Activated CD4-positive, alpha-beta T cell treated with anti-CD3 and anti-CD28 coated beads for 36 hours (primary cell): Measurements from ENCODE around the gene THAP6. TPM values are rescaled to one million over a fixed set of nuclear protein-coding genes. Genes with fewer than 3 reads are reported as not detected.

Experiments used
- ATAC-seq: fragments of 200-7000 bp; cut with Tn5 transposase; one replicate; pipeline ENCODE4 v1.10.0; 2021; ENCODE audit warnings: mild to moderate bottlenecking, moderate library complexity
- CTCF ChIA-PET: fragments of 350-600 bp; sonication (Branson Sonifier 250); formaldehyde crosslinking; loops from one replicate; lab custom pipeline; 2021; ENCODE audit warnings: antibody characterized with exemption; lab: Charles Lee
- POLR2A ChIA-PET: fragments of 350-600 bp; sonication (Branson Sonifier 250); formaldehyde crosslinking; loops from one replicate; lab custom pipeline; 2021; ENCODE audit warnings: antibody characterized with exemption, inconsistent platforms; lab: Charles Lee
- DNase-seq: peaks from one replicate; pipeline ENCODE4 v3.0.0-alpha.2; 2020
- H3K27ac Mint-ChIP-seq: one replicate; pipeline ENCODE4 v1.8.0; 2021; ENCODE audit warnings: mixed read lengths
- H3K27me3 Mint-ChIP-seq: one replicate; pipeline ENCODE4 v1.8.0; 2021; ENCODE audit warnings: mixed read lengths
- H3K36me3 Mint-ChIP-seq: one replicate; pipeline ENCODE4 v1.8.0; 2021; ENCODE audit warnings: low read depth, mixed read lengths
- H3K4me1 Mint-ChIP-seq: one replicate; pipeline ENCODE4 v1.8.0; 2021; ENCODE audit warnings: mixed read lengths
- H3K4me3 Mint-ChIP-seq: one replicate; pipeline ENCODE4 v1.8.0; 2021; ENCODE audit warnings: mild to moderate bottlenecking, moderate library complexity, mixed read lengths
- H3K9me3 Mint-ChIP-seq: one replicate; pipeline ENCODE4 v1.8.0; 2021; ENCODE audit warnings: low read depth, mixed read lengths
- intact Hi-C, 2 experiments: fragments of 100-400 bp; cut with DNase I in 1 of 2; cut with micrococcal nuclease in 1 of 2; formaldehyde crosslinking; loops; one replicate each; pipeline versions ENCODE4 v1.14.2 to v1.15.1; 2022 to 2024; cut with DNase I, micrococcal nuclease
- total RNA-seq, 2 experiments: library from RNA; stranded (reverse); gene quantifications; one replicate each; pipeline ENCODE4 v1.2.3, GENCODE V29; 2021

The THAP6 gene
- total RNA-seq, result 10 to 100 TPM; 18.4 TPM

GRCh38 chr4:75514131-75514948 is at the start of gene THAP6, which contains the start of gene RCHY1:
THAP6 (plus strand) TSS chr4:75514473; CDS start chr4:75515453, 980 bp downstream.
RCHY1 (minus strand) TSS chr4:75514403; CDS start chr4:75514286, 117 bp downstream.
- peak; percentile 93 for ATAC-seq
- ChIA-PET CTCF (interaction anchor here (0.5 to 3.0 kb wide), 8 partner anchors 12 to 210 kb away, joined by 3 to 17 read pairs (median 4); partner anchors contain the start of gene USO1), POLR2A (interaction anchor here (0.5 to 1.9 kb wide), 4 partner anchors 134 to 213 kb away, joined by 3 to 8 read pairs (median 4); partner anchors contain the start of gene USO1)
- Mint-ChIP-seq H3K27ac (peak within 1 kb of the TSS; percentile 95), H3K27me3 (no peaks in the 10 kb centered on the region), H3K4me3 (no peak within 1 kb of the TSS), H3K36me3 (peaks cover 33% of the 10 kb centered on the region), H3K9me3 (no peaks in the 10 kb centered on the region), H3K4me1 (peaks cover 39% of the 10 kb centered on the region)
- intact Hi-C loops, result loop anchor here (1.0 to 10.0 kb wide), 10 partner anchors 116 to 1640 kb away; partner anchors contain the start of genes G3BP2 (in 2 of the 2), NUP54 (in 2 of the 2), USO1 (in 2 of the 2) and CCNG2 (in 1 of the 2)
- DNase-seq, result peak; percentile 95

- ChIA-PET POLR2A (no interaction called here), CTCF (no interaction called here)
- H3K27ac Mint-ChIP-seq, result no peak overlapping the region
These were observed 44.4 kb upstream of the THAP6 start for GRCh38 chr4:75469896-75470295.

DNA sequence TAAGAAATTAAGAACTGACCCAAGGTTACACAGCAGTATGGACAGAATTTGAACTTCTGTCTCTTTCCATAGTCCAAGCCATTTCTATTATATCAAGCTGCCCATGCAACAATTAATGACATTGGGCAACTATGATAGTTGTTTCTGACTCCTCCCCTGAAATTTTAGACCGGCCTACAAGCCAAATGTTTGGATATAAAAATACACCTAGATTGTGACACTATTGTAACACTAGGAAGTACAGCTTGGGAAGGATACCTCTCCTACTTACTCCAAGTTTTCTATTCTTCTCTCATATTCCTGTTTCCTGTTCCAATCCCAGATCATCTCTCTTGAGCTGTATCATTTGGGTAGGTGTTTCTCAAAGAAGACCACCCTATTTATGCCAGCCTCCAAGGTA is 43.5 kb upstream of the THAP6 start:
- ChIA-PET CTCF (interaction anchor here (0.6 kb wide), 1 partner anchor 1291 kb away, joined by 3 read pairs; no protein-coding TSS in a partner anchor), POLR2A (no interaction called here)
- DNase-seq (no peak), ATAC-seq (no peak)
- Mint-ChIP-seq H3K36me3 (peaks cover 10% of the 10 kb centered on the region), H3K4me3 (no peak overlapping the region), H3K27me3 (no peaks in the 10 kb centered on the region), H3K27ac (no peak overlapping the region), H3K9me3 (no peaks in the 10 kb centered on the region), H3K4me1 (no peaks in the 10 kb centered on the region)
- intact Hi-C loops, result no loop called here

More at GRCh38 chr4:75469896-75470295, 44.4 kb upstream of the THAP6 start:
- intact Hi-C loops, result no loop called here
- H3K4me3 Mint-ChIP-seq, result no peak overlapping the region
- H3K36me3 Mint-ChIP-seq, result peaks cover 2% of the 10 kb centered on the region
- ATAC-seq (no peak), DNase-seq (no peak)
- no peaks in the 10 kb centered on the region for H3K9me3 Mint-ChIP-seq
- no peaks in the 10 kb centered on the region for H3K27me3 Mint-ChIP-seq
- H3K4me1 Mint-ChIP-seq, result no peaks in the 10 kb centered on the region

DNA sequence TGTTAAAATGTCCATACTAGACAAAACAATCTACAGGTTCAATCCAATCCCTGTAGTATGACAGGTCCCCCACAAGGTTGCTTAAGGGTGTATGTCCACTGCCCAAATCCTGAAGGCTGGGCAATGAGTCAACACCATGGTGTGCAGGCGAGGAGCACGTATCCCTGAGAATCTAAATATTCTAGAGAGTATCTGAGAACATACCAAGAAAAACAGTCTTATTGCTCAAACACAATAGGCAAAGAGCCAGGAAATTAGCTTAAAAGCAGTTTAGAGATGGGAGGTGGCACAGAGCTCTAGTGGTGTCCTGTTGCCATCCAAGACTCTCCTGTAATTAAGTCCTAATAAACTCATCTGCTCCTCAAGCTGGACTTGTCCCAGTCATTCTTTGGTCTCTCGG is 37.1 kb upstream of the THAP6 start:
- peaks cover 55% of the 10 kb centered on the region for H3K36me3 Mint-ChIP-seq
- POLR2A ChIA-PET, result no interaction called here

GRCh38 chr4:75484190-75484589 is 30.1 kb upstream of the THAP6 start:
- DNase-seq (no peak), ATAC-seq (no peak)
- ChIA-PET CTCF (interaction anchor here (1.0 to 1.7 kb wide), 2 partner anchors 11 to 17 kb away, joined by 3 read pairs; no protein-coding TSS in a partner anchor), POLR2A (interaction anchor here (0.6 kb wide), 1 partner anchor 687 kb away, joined by 3 read pairs; no protein-coding TSS in a partner anchor)
- Mint-ChIP-seq H3K4me3 (no peak overlapping the region), H3K9me3 (no peaks in the 10 kb centered on the region), H3K36me3 (peaks cover 44% of the 10 kb centered on the region), H3K4me1 (no peaks in the 10 kb centered on the region), H3K27me3 (no peaks in the 10 kb centered on the region), H3K27ac (no peak overlapping the region)
- intact Hi-C loops, result loop anchor here in 1 of 2 experiments (10.0 kb wide), 1 partner anchor 549 kb away; the partner anchor contains the start of gene PARM1

More for the DNA sequence above, 37.1 kb upstream of the THAP6 start:
- ATAC-seq (no peak), DNase-seq (no peak)
- H3K9me3 Mint-ChIP-seq, result peaks cover 3% of the 10 kb centered on the region
- no peaks in the 10 kb centered on the region for H3K4me1 Mint-ChIP-seq
- H3K4me3 Mint-ChIP-seq, result no peak overlapping the region
- intact Hi-C loops, result no loop called here
- CTCF ChIA-PET, result no interaction called here
- H3K27ac Mint-ChIP-seq, result no peak overlapping the region
- H3K27me3 Mint-ChIP-seq, result no peaks in the 10 kb centered on the region

GRCh38 chr4:75490155-75490554 is 24.1 kb upstream of the THAP6 start:
- intact Hi-C loops, result no loop called here
- Mint-ChIP-seq H3K4me3 (no peak overlapping the region), H3K36me3 (peaks cover 29% of the 10 kb centered on the region), H3K27ac (no peak overlapping the region), H3K27me3 (no peaks in the 10 kb centered on the region), H3K9me3 (no peaks in the 10 kb centered on the region), H3K4me1 (peaks cover 4% of the 10 kb centered on the region)
- DNase-seq (no peak), ATAC-seq (no peak)
- POLR2A ChIA-PET, result no interaction called here
- CTCF ChIA-PET, result no interaction called here

DNA sequence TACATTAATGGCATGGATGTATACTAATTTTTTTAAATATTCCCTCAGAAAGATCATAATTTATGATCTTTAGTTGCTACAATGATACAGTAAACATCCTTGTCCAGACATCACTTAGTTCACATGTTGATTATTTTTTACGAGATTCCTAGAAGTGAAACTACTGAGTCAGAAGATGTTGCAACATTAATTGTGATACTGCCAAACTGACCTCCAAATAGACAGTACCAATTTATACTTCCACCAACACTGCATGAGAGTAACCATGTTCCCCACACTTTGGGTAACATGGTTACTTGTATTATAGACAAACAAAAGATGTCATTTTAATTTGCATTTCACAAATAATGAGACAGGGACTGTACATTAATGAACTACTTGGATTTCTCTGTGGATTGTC is 19.7 kb upstream of the THAP6 start:
- H3K4me1 Mint-ChIP-seq, result peaks cover 36% of the 10 kb centered on the region
- ChIA-PET CTCF (interaction anchor here (0.9 kb wide), 1 partner anchor 10 kb away, joined by 3 read pairs; no protein-coding TSS in a partner anchor), POLR2A (no interaction called here)
- no peak for ATAC-seq
- no peak overlapping the region for H3K27ac Mint-ChIP-seq
- DNase-seq, result no peak
- H3K36me3 Mint-ChIP-seq, result peaks cover 46% of the 10 kb centered on the region
- no peaks in the 10 kb centered on the region for H3K27me3 Mint-ChIP-seq
- no peak overlapping the region for H3K4me3 Mint-ChIP-seq
- peaks cover 6% of the 10 kb centered on the region for H3K9me3 Mint-ChIP-seq
- intact Hi-C loops, result no loop called here

- CTCF ChIA-PET, result interaction anchor here (0.9 to 1.6 kb wide), 3 partner anchors 11 to 18 kb away, joined by 3 to 6 read pairs (median 3); partner anchors contain the start of genes RCHY1 and THAP6
- peaks cover 6% of the 10 kb centered on the region for H3K9me3 Mint-ChIP-seq
These were observed 18.8 kb upstream of the THAP6 start for GRCh38 chr4:75495476-75495875.

DNA sequence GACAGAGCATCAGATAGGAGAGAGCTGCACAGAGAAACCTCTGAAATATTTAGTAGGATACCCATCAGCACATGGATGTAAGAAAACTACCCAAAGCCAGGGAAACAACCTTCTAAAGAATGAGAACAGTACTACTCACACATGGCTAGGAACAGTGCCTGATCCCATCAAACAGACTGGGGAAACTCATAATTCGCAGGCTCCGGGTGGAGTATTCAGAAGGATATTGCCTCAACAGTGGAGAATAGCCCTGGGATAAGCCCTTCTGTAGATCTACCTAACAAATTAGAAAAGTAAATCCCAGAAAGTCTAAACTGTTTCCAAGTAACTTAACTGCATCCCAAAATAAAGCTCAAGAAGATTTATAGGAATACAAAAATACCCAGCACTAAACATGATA is 17.9 kb upstream of the THAP6 start:
- ATAC-seq (no peak), DNase-seq (no peak)
- ChIA-PET POLR2A (no interaction called here), CTCF (interaction anchor here (1.5 to 1.6 kb wide), 2 partner anchors 14 to 17 kb away, joined by 3 to 6 read pairs; partner anchors contain the start of genes RCHY1 and THAP6)
- Mint-ChIP-seq H3K4me1 (peaks cover 36% of the 10 kb centered on the region), H3K9me3 (peaks cover 6% of the 10 kb centered on the region), H3K36me3 (peaks cover 49% of the 10 kb centered on the region), H3K27ac (no peak overlapping the region), H3K4me3 (no peak overlapping the region), H3K27me3 (no peaks in the 10 kb centered on the region)
- intact Hi-C loops, result no loop called here

More at GRCh38 chr4:75495476-75495875, 18.8 kb upstream of the THAP6 start:
- Mint-ChIP-seq H3K4me3 (no peak overlapping the region), H3K27me3 (no peaks in the 10 kb centered on the region), H3K27ac (no peak overlapping the region), H3K4me1 (peaks cover 36% of the 10 kb centered on the region), H3K36me3 (peaks cover 50% of the 10 kb centered on the region)
- intact Hi-C loops, result no loop called here
- no peak for DNase-seq
- no peak for ATAC-seq
- POLR2A ChIA-PET, result no interaction called here

DNA sequence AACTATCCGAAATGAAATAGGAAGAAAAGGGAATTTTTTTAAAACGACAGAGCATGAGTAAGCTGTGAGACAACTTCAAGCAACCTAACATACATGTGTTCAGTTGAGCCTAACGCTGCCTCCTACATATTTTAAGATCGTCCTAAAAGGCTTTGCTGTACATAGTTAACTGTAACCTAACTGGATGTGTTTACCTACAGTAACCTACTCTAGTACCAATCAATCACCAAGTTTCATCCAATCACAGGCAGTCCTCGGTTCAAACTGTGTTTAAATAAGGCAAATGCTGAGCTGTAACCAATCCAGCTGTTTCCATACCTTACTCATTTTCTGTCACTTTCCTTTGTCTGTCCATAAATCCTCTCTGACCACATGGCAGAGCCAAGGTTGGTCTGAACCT is 17.1 kb upstream of the THAP6 start:
- Mint-ChIP-seq H3K4me3 (no peak overlapping the region), H3K27ac (no peak overlapping the region), H3K9me3 (peaks cover 6% of the 10 kb centered on the region), H3K36me3 (peaks cover 45% of the 10 kb centered on the region), H3K27me3 (no peaks in the 10 kb centered on the region), H3K4me1 (peaks cover 36% of the 10 kb centered on the region)
- ChIA-PET POLR2A (no interaction called here), CTCF (interaction anchor here (1.2 to 1.6 kb wide), 2 partner anchors 14 kb away, joined by 3 to 4 read pairs; no protein-coding TSS in a partner anchor)
- DNase-seq (no peak), ATAC-seq (no peak)
- intact Hi-C loops, result no loop called here

GRCh38 chr4:75498041-75498440 is 16.2 kb upstream of the THAP6 start:
- H3K36me3 Mint-ChIP-seq, result peaks cover 50% of the 10 kb centered on the region
- CTCF ChIA-PET, result interaction anchor here (1.2 kb wide), 1 partner anchor 13 kb away, joined by 4 read pairs; no protein-coding TSS in a partner anchor
- H3K4me3 Mint-ChIP-seq, result no peak overlapping the region
- intact Hi-C loops, result no loop called here
- peaks cover 36% of the 10 kb centered on the region for H3K4me1 Mint-ChIP-seq
- ATAC-seq (no peak), DNase-seq (no peak)
- POLR2A ChIA-PET, result no interaction called here
- H3K9me3 Mint-ChIP-seq, result peaks cover 6% of the 10 kb centered on the region
- no peak overlapping the region for H3K27ac Mint-ChIP-seq
- no peaks in the 10 kb centered on the region for H3K27me3 Mint-ChIP-seq
